Measurements from ENCODE around the gene CFH.
"Not testable (repeated sequence)": the region's sequence is repeated elsewhere in the genome, so short reads cannot be mapped to it uniquely, and the experiment has no call there.

The CFH gene

DNA sequence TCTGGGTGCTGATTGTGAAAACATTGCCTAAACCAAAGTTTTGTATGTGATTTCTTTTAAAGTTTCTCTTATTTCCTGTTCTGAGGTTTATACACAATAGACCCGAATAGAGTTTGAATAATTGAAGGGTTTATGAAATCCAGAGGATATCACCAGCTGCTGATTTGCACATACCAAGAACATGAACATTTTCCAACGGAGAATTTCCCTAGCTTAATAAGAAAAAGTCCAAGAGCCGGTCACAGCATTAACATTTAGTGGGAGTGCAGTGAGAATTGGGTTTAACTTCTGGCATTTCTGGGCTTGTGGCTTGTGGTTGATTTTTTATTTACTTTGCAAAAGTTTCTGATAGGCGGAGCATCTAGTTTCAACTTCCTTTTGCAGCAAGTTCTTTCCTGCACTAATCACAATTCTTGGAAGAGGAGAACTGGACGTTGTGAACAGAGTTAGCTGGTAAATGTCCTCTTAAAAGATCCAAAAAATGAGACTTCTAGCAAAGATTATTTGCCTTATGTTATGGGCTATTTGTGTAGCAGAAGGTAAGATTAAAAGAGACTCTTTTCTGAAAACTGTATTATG is at the start of gene CFH:
CFH (plus strand) TSS at position 407 of the 579 bp plus-strand sequence; CDS start at position 482, 75 bp downstream.
- DNase-seq (ENCODE audit: low read depth): no peak

DNA sequence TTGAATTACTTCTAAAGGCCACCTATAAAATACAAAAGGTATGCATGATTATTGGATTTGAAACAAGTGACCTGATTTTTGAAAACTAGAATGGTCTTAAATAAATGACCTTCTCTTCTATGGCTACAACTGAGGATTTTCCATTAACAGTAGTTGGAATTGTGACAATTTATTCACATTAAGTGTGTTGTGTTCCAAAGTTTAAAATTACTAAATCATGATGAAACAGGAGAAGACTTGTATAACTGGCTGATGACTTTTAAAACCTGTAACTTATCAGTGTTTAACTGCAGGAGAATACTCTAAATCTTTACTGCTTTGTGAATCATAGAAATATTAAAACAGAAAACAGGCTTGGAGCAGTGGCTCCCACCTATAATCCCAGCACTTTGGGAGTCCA is 48.2 kb upstream of the CFH start:
- DNase-seq (ENCODE audit: low read depth): no peak

DNA sequence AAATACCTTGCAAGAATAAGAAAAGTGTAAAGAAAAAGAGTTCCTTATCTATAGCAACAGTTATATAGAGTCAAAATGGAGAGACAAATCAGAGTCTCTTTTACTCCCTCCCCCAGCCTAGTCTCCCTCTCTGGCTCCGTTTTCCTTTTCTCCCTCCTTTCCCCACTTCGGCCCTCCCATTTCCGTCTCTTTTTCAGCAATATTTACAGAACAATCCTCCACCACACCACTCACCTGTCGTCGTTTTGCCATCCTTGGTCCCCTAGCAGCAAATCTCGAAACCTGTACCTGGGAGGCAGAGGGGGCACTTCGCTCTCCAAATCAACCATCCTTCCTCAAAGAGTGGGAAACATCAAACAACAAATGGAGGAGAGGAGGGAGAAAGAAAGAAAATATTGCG is 43.9 kb upstream of the CFH start:
- no peak for DNase-seq (ENCODE audit: low read depth)

DNA sequence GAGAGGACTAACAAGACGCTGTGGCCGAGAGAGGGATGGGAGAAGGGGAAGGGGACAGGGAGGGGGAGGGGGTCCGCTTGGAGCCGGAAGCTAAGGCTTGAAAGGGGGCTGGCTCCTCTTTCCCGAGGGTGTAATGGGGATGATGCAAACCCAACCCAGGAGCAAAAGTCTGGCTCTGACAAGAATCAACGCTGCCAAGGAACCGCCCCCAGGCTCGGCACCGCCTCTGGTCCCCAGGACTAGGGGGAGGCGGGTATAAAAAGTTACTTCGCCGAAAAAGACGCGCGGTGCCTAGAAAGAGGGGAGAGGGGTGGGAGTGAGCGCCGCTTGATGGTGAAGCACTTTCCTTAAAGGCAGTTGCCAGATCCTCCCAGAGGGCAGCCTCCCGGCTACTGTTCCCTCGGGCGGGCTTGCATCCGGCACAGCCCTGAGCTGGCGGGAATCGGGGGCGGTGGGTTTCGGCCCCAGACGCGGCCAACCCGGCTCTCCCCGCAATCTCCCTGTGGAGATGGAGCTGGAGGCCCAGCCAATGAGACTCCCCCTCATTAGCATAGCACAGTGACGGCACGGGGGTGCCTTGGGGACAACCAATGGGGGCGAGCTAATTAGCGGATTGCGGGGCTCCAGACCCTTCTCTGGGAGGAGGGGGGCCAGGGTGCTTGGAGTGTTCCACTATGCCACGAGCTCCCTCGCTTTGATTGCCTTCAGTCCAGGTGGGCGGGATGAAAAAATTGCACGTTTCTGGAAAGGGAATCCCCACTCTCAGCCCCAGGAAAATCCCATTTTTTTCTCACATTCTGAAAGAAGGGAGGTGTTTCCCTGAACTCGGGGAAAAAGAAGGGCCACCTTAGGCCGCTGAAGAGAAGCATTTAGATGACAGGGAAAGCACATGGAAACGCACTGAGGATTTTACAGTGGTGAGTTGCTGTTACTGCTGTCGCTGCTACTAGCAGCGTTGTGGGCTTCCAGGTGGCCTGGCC is 43.2 kb upstream of the CFH start, which contains the start of gene KCNT2:
KCNT2 (minus strand) TSS at position 51 of the 980 bp plus-strand sequence. CDS start 131 bp downstream, outside the sequence.
- no peak for DNase-seq (ENCODE audit: low read depth)

DNA sequence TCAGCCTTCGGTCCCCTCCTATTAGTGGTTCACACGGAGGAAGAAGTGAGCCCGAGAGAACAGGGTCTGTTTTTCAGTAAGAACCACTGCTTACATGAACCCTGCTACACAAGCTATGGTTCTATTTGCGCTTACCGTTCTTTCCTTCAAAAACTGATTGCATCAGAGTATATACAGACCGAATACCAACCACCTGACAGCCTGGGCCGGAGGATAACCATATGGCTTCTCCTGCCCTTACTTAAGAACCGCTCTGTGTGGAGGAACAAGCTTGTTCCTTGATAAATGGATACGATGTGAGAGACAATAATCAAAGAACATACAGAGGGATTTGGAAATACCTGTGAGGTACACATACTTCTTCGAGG is 42.5 kb upstream of the CFH start:
- no peak for DNase-seq (ENCODE audit: low read depth)

DNA sequence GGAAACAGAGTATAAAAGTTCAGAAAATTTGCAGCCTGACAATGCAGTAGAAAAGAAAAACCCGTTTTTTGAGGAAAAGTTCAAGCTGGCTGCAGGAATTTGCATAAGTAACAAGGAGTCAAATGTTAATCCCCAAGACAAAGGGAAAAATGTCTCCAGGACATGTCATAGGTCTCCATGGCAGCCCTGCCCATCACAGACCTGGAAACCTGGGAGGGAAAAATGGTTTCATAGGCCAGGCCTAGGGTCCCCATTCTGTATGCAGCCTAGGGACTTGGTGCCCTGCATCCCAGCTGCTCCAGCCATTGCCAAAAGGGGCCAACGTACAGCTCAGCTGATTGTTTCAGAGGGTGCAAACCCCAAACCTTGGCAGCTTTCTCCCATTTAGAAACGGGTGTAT is 40.0 kb upstream of the CFH start:
- DNase-seq (ENCODE audit: low read depth): no peak

DNA sequence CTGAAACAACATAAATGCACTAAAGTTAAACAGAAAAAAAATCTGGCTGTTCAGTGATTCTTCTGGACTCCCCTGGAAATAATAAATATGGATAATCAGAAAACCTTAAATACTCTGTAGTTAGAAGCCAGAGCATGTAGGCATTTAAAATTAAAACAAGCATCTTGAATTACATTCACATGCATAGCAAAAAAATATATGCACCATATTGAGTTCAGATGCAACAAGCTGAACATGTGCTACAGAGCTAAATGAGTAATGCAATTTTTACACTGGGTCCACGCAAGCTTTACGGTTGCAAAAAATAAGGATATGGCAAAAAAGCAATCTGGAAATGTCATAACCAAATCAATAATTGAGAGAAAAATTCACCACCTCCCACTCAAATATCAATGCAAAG is 32.1 kb upstream of the CFH start:
- DNase-seq (ENCODE audit: low read depth): no peak

DNA sequence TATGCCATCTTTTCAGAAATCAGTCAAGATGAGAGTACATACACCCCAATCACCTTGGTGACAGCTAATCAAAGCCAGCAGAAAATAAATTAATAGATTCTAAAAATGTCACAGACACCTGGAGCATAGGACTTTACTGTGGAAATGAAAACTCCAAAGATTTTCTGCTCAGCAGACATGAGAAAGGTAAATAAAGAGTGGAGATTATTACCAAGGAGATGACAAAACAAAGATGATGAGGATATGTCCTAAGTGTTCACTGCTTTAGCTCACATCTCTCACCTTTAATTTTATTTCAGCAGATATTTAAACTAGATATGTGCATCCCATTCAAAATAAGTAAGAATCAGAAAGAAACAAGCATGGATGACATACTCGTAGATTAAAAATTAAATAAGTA is 28.8 kb upstream of the CFH start:
- no peak for DNase-seq (ENCODE audit: low read depth)

DNA sequence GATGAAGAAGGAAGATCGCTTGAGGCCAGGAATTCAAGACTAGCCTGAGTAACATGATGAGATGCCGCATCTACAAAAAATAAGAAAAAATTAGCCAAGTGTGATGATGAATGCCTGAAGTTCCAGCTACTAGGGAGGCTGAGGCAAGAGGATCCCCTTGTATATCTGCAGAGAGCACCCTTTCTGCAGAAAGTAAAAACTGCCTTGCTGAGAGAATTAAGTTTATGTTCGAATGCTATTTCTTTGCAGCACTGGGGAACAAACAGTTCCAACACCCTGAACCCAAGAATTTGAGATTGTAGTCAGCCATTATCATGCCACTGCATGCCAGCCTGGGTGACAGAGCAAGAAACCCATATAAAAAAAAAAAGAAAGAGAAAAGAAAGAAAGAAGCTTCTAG is 23.0 kb upstream of the CFH start:
- DNase-seq (ENCODE audit: low read depth): no peak

DNA sequence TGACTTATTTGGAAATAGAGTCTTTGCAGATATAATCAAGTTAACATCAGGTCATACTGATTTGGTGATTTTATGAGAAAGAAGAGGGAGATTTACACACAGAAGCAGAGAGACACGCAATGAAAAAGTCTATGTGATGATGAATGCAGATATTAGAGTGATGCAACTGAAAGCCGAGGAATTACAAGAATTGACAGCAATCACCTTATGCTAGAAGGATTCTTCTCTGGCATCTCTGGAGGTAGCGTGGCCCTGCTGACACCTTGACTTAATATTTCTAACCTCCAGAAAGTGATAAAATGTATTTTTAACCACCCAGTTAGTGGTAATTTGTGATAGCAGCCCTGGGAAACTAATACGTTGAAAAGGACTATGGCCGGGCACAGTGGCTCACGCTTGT is 14.2 kb upstream of the CFH start:
- no peak for DNase-seq (ENCODE audit: low read depth)

DNA sequence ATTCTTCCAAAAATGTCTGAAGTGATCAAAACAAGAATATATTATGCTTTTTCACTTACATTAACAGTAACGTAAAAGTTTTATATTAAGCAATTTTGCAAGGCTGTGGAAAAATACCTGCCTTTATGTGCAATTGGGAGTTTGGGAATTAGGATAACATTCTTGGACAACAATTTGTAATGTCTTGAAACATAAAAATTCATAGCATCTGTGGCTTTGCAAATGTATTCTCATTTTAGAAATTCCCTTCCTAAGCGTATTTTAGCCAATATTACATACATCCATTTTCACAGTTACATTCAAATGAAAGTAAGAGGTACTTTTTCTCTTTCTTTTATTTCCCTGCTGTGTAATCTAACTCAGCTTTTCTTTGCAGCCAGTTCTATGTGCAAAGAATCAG is 13.4 kb upstream of the CFH start:
- DNase-seq (ENCODE audit: low read depth): no peak

DNA sequence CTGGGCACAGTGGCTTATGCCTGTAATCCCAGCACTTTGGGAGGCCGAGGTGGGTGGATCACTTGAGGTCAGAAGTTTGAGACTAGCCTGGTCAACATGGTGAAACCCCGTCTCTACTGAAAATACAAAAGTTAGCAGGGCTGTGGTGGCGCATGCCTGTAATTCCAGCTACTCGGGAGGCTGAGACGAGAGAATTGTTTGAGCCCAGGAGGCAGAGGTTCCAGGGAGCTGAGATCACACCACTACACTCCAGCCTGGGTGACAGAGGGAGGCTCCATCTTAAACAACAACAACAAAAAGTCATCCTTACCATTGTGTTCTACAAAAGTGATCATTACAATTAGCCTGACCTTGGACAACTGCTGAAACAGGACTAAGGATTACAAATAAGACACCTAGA is 12.6 kb upstream of the CFH start:
- not testable (repeated sequence) for DNase-seq (ENCODE audit: low read depth)

DNA sequence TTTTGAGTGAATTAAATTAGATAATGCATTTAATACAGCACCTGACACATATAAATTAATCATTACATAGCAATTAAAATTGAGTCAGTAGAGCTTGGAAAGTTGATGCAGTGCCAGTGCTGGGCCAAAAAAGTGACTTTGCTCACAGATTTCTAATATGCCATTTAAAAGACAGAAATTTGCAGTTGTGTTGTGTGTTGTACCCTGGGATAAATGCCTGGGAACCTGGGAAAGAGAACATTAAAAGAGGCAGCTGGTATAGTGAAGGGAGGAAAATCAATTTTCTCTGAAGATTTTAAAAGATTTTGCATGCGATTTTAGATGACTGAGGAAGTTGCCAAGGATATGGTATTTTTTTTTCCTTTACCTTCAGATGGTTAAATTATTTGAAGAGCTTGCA is 10.9 kb upstream of the CFH start:
- no peak for DNase-seq (ENCODE audit: low read depth)

DNA sequence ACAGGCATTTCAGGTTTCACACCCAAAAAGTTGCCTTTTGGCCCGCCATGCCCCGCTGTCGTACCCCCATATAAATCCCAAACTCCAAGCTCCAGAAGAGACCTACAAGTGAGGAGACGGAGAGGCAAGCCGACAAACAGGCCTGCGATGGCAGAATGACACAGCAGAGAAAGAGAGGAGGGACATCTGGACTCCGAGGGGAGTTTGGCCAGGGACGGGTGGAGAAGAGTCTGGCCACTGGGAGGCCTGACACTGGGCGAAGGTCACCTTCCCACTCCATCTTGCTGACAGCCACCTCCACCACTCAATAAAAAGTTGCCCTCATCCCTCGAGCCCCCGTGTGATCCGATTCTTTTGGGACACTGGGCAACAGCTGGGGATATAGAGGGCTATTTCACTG is 1.9 kb upstream of the CFH start:
- DNase-seq (ENCODE audit: low read depth): no peak

DNA sequence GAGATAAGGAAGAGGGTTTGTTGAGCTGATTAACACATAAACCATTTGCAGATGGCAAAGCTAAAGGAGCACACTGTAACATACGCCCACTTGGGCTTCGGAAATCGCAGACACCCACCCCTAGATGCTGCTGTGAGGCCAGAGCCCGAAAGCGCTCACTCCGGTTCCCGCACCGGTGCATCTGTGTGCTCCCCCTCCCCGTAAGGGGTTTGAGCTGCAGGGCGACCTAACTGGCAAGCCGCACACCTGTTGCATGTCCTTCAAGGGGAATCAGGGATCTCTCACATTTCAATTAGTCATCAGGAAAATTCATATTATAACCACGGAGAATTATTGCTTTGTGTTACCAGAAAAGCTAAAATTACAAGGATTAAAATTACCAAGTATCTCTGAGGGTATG is 1.4 kb upstream of the CFH start:
- DNase-seq (ENCODE audit: low read depth): no peak

DNA sequence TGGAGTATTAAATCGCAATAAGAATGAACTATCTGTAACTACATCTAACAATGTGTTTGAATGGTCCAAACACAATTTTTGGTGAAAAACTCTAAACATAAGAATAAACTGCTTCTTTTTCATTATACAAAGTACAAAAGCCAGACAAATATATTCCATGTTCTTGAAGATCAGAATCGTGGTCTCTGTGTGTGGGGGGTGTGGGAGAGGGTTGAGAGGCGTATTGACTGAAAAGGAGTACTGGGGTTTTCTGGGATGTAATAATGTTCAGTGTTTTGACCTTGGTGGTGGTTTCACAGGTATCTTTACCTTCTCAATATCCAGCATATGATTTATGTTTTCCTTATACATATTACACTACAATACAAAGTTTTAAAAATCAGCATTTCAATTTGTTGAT is 764 bp upstream of the CFH start:
- no peak for DNase-seq (ENCODE audit: low read depth)

DNA sequence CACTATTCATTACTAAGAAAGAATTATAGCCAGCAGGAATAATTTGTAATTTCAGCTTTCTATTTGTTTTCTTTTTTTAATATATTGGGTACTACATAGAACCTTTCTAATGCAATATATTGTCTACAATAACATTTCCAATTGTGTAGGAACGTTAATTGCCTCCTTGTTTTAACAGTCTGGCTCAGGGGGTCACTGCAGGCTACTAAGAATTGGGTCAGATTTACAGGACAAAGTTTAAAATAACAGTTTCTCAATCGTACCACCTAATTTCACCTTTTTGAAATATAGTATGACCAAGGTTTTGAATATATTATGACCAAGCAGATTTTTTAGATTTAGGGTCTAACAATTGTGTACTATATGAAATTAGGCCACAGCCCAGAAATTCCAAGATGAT is 2.4 kb downstream of the CFH start:
- no peak for DNase-seq (ENCODE audit: low read depth)

DNA sequence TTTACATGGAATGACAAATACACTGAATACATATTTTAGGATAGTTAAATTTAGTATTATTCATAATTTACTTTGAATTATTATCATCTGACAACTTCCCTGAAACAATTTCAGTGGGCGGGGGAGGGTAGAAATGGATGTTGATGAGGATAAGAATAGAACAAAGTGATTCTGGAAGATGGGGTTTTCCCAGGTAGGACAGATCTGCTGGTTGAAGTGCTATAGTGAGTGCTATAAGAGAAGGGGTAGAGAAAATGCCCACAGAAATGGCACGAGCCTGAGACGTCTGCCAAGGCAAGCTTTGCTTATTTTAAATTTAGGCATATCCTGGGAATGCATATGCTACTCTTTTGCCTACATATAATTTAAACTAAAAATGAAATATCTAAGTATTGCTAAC is 3.2 kb downstream of the CFH start:
- no peak for DNase-seq (ENCODE audit: low read depth)

DNA sequence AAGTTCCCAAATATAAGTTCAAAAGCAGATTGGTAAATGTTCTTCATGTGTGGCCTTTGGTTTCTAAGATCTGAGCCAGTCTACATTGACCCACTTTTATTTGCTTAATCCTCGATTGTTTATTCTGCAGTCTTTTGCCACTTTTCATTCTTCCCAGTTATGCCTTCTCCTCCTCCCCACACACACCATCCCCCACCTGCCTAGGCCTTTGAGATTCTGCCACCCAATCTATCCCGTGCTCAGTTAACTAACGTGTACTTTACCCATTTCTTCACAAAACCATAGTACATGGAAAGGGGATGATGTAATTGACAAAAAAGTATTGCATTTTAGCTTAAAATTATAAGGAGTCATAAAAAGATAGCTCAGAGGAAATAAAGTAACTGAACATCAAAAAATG is 3.7 kb downstream of the CFH start:
- no peak for DNase-seq (ENCODE audit: low read depth)

DNA sequence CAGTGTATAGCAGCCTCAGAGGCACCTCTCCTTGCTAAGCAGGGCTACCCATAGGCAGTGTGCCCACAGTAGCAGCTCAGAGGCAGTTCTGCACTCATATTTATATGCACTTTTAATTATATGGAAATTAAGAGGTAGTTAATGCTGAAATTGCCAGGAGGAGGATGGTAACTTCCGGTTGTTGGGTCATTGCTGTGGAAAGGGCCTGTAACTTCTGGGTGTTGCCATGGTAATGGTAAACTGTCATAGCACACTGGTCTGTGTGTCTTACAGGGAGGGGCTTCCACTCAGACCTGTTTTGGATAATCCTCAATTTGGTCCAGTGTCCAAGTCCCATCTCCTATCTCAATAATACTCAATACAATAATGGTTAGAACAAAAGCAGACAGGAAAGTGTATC is 7.6 kb downstream of the CFH start:
- DNase-seq (ENCODE audit: low read depth): no peak

DNA sequence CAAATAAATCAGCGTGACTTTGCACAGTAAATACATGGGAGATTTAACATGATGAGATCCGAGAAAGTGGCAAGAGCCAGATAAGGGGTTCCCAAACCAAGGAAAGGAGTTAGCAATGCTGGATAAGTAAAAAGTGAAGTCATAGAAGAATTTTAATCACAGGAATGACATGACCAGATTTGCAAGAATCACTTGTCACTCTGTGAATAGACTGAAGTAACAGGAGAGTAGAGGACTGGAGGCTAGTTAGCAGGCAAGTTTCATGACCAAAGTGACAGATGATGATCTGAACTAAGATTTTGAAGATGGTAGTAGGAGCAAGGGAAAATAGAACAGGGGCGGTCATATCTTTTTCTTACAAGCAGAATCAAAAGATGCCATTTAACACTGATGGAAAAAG is 8.4 kb downstream of the CFH start:
- DNase-seq (ENCODE audit: low read depth): no peak

DNA sequence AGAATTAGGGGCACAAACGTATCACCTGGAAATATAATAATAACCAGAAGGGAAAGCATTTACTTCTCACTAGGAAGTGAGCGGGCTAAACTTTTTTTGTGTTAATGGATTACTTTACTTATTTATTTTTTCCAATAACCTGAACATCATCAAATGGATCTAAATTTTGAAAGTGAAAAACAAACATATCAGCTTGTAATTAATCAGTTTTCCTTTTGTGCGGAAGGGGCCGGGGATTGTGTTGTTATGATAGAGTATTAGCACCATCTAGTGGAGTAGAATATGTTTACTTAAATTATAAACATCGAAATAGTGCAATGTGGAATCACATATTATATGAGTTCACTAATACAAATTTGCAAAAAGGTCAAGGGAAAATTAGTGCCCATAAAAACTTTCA is 9.0 kb downstream of the CFH start:
- no peak for DNase-seq (ENCODE audit: low read depth)

DNA sequence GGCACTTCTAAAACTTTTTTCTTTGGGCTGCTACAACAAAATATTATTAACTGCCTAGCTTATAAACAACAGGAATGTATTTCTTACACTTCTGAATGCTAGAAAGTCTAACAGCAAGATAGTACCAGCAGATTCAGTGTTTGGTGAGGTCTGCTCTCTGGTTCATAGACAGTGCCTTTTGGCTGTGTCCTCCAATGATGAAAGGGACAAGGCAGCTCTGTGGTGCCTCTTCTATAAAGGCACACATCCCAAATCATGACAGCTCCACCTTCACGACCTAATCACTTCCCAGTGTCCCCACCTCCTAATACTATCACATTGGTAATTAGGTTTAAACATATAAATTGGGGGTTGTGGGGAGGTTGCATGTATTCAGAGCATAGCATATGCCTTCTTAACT is 9.5 kb downstream of the CFH start:
- DNase-seq (ENCODE audit: low read depth): no peak

DNA sequence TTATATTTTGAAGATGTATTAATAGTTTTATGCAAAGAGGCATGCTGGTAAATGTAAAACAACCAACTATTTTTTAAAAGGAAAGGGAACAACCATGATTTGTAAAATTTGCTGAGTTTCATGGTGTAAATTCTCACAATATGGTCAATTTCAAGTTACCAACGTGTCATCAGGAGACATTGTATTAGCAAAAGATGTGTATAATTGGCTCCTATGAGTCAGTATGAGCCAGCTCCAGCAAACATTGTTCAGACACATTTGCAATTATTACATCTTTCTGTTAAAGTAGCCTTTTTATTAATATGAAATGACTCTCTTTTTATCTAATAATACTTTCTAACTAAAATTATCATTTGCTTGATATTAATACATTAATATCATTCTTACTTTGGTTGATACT is 15.3 kb downstream of the CFH start:
- DNase-seq (ENCODE audit: low read depth): no peak
